ENCODE results near the gene CDC42BPA. TPM values are rescaled to one million over a fixed set of nuclear protein-coding genes. Genes with fewer than 3 reads are reported as not detected.

The CDC42BPA gene
- total RNA-seq, 1 experiment from 2014 or later, result 25.2 TPM

GRCh38 chr1:227297073-227297793, 21.1 kb downstream of the CDC42BPA start (continued):
- no peak for TF ChIP-seq STAT6 (CRISPR knock-in tag; conservative IDR thresholded peaks at IDR 0.05; ENCODE audit: low read depth)
- no peak for TF ChIP-seq ERG (CRISPR knock-in tag; IDR thresholded peaks at IDR 0.05)
- TF ChIP-seq ELF4 (CRISPR knock-in tag; IDR thresholded peaks at IDR 0.05; ENCODE audit: low read depth), result no peak
- no peak for TF ChIP-seq SMAD3 (CRISPR knock-in tag; IDR thresholded peaks at IDR 0.05; ENCODE audit: borderline replicate concordance)
- TF ChIP-seq FOXP4 (CRISPR knock-in tag; IDR thresholded peaks at IDR 0.05), result no peak
- no peak for TF ChIP-seq RORB (CRISPR knock-in tag; IDR thresholded peaks at IDR 0.05)
- TF ChIP-seq MYBL2 (CRISPR knock-in tag; IDR thresholded peaks at IDR 0.05), result no peak
- no peak for TF ChIP-seq NFATC4 (CRISPR knock-in tag; IDR thresholded peaks at IDR 0.05)
- TF ChIP-seq ETV6 (CRISPR knock-in tag; IDR thresholded peaks at IDR 0.05), result no peak
- no peak for TF ChIP-seq ZNF425 (CRISPR knock-in tag; conservative IDR thresholded peaks at IDR 0.05)

GRCh38 chr1:227295609-227296008, 22.7 kb downstream of the CDC42BPA start:
- POLR2A ChIA-PET, result no interaction called here
- no peak for ATAC-seq
- no peak for TF ChIP-seq ZNF121 (CRISPR knock-in tag; IDR thresholded peaks at IDR 0.05)
- TF ChIP-seq AR (CRISPR knock-in tag; IDR thresholded peaks at IDR 0.05), result no peak
- TF ChIP-seq RELA (CRISPR knock-in tag; IDR thresholded peaks at IDR 0.05; ENCODE audit: borderline replicate concordance), result no peak
- TF ChIP-seq ZBTB43 (CRISPR knock-in tag; IDR thresholded peaks at IDR 0.05), result no peak
- TF ChIP-seq ESRRA (CRISPR knock-in tag; IDR thresholded peaks at IDR 0.05; ENCODE audit: borderline replicate concordance), result no peak
- TF ChIP-seq PRDM15 (CRISPR knock-in tag; IDR thresholded peaks at IDR 0.05), result no peak
- no peak for TF ChIP-seq FOXJ3 (CRISPR knock-in tag; IDR thresholded peaks at IDR 0.05; ENCODE audit: borderline replicate concordance)

More at GRCh38 chr1:227295609-227296008, 22.7 kb downstream of the CDC42BPA start:
- H3K27ac Mint-ChIP-seq, result no peak overlapping the region
- H3K27me3 Mint-ChIP-seq (ENCODE audit: low read depth), result no peaks in the 10 kb centered on the region
- peaks cover 5% of the 10 kb centered on the region for H3K36me3 Mint-ChIP-seq
- CTCF ChIA-PET, result no interaction called here
- no peak for DNase-seq (ENCODE audit: low spot score)
- H3K4me1 Mint-ChIP-seq, result peaks cover 7% of the 10 kb centered on the region; the same call in 1 of the 2 replicates
- peaks cover 5% of the 10 kb centered on the region for H3K9me3 Mint-ChIP-seq
- H3K4me3 Mint-ChIP-seq, result no peak overlapping the region
